ENCODE measurements around the gene NKD1.
A peak's percentile ranks its signal among the peaks of the same experiment; 100 is the strongest.

NKD1 gene

GRCh38 chr16:50667497-50668367 lies 119.5 kb downstream of the NKD1 start:
- no peak for TF ChIP-seq CTCF (conservative IDR thresholded peaks at IDR 0.05)
- peak overlapping the region; percentile 36 for H3K27ac ChIP-seq

- peak; percentile 25 for TF ChIP-seq CTCF (conservative IDR thresholded peaks at IDR 0.05)
- H3K27ac ChIP-seq = peak overlapping the region; percentile 36
Observed at GRCh38 chr16:50668368-50669008, 120.3 kb downstream of the NKD1 start.

GRCh38 chr16:50669741-50670140 lies 121.5 kb downstream of the NKD1 start:
- TF ChIP-seq CTCF (conservative IDR thresholded peaks at IDR 0.05) = no peak
- no peak overlapping the region for H3K27ac ChIP-seq

- no peak for TF ChIP-seq CTCF (conservative IDR thresholded peaks at IDR 0.05)
Observed at GRCh38 chr16:50670476-50670875, 122.3 kb downstream of the NKD1 start.

GRCh38 chr16:50671644-50672260 lies 123.6 kb downstream of the NKD1 start:
- TF ChIP-seq CTCF (conservative IDR thresholded peaks at IDR 0.05) = peak; percentile 13; the same call in 1 of the 2 replicates
- no peak overlapping the region for H3K27ac ChIP-seq

More at GRCh38 chr16:50670476-50670875, 122.3 kb downstream of the NKD1 start:
- no peak overlapping the region for H3K27ac ChIP-seq

- TF ChIP-seq CTCF (conservative IDR thresholded peaks at IDR 0.05) = no peak
- H3K27ac ChIP-seq = no peak overlapping the region
Observed at GRCh38 chr16:50673496-50674275, 125.5 kb downstream of the NKD1 start.
